ENCODE measurements around the gene RANBP3L.

RANBP3L gene

GRCh38 chr5:36272136-36272690, 29.5 kb downstream of the RANBP3L start:
- H3K27ac Mint-ChIP-seq, result no peak overlapping the region
- peaks cover 27% of the 10 kb centered on the region for H3K27me3 Mint-ChIP-seq
- CTCF ChIA-PET, result interaction anchor here (0.6 to 0.8 kb wide), 2 partner anchors 492 to 675 kb away, joined by 3 to 4 read pairs; no protein-coding TSS in a partner anchor
- no peak overlapping the region for H3K4me3 Mint-ChIP-seq
- no peak for DNase-seq
- H3K9me3 Mint-ChIP-seq, result no peaks in the 10 kb centered on the region
- no peaks in the 10 kb centered on the region for H3K4me1 Mint-ChIP-seq
- no peaks in the 10 kb centered on the region for H3K36me3 Mint-ChIP-seq

GRCh38 chr5:36270876-36271575, 30.7 kb downstream of the RANBP3L start:
- no peaks in the 10 kb centered on the region for H3K36me3 Mint-ChIP-seq
- peaks cover 29% of the 10 kb centered on the region for H3K27me3 Mint-ChIP-seq
- no peak for DNase-seq
- no peaks in the 10 kb centered on the region for H3K4me1 Mint-ChIP-seq
- CTCF ChIA-PET, result interaction anchor here (0.7 kb wide), 1 partner anchor 192 kb away, joined by 3 read pairs; no protein-coding TSS in a partner anchor
- no peak overlapping the region for H3K27ac Mint-ChIP-seq
- no peak overlapping the region for H3K4me3 Mint-ChIP-seq
- no peaks in the 10 kb centered on the region for H3K9me3 Mint-ChIP-seq

GRCh38 chr5:36270175-36270574, 31.5 kb downstream of the RANBP3L start:
- DNase-seq, result no peak
- Mint-ChIP-seq H3K27me3 (peaks cover 33% of the 10 kb centered on the region), H3K36me3 (no peaks in the 10 kb centered on the region), H3K4me3 (no peak overlapping the region), H3K9me3 (no peaks in the 10 kb centered on the region), H3K27ac (no peak overlapping the region), H3K4me1 (no peaks in the 10 kb centered on the region)
- CTCF ChIA-PET, result no interaction called here

GRCh38 chr5:36269478-36269877, 32.2 kb downstream of the RANBP3L start:
- H3K4me3 Mint-ChIP-seq, result no peak overlapping the region
- no peaks in the 10 kb centered on the region for H3K9me3 Mint-ChIP-seq
- no peaks in the 10 kb centered on the region for H3K36me3 Mint-ChIP-seq
- no peak for DNase-seq
- H3K4me1 Mint-ChIP-seq, result no peaks in the 10 kb centered on the region
- H3K27ac Mint-ChIP-seq, result no peak overlapping the region
- peaks cover 31% of the 10 kb centered on the region for H3K27me3 Mint-ChIP-seq
- CTCF ChIA-PET, result no interaction called here

- no peak overlapping the region for H3K27ac Mint-ChIP-seq
- no peak for DNase-seq
- peaks cover 26% of the 10 kb centered on the region for H3K27me3 Mint-ChIP-seq
- H3K9me3 Mint-ChIP-seq, result no peaks in the 10 kb centered on the region
- no peaks in the 10 kb centered on the region for H3K36me3 Mint-ChIP-seq
- CTCF ChIA-PET, result interaction anchor here (0.6 to 0.7 kb wide), 2 partner anchors 102 to 1180 kb away, joined by 3 to 4 read pairs; no protein-coding TSS in a partner anchor
- H3K4me3 Mint-ChIP-seq, result no peak overlapping the region
- H3K4me1 Mint-ChIP-seq, result no peaks in the 10 kb centered on the region
Measured at GRCh38 chr5:36267905-36268304, 33.8 kb downstream of the RANBP3L start.

- Mint-ChIP-seq H3K27me3 (peaks cover 30% of the 10 kb centered on the region), H3K4me3 (no peak overlapping the region), H3K4me1 (no peaks in the 10 kb centered on the region), H3K27ac (no peak overlapping the region), H3K36me3 (no peaks in the 10 kb centered on the region), H3K9me3 (no peaks in the 10 kb centered on the region)
- CTCF ChIA-PET, result interaction anchor here (0.7 to 3.3 kb wide), 10 partner anchors 9 to 242 kb away, joined by 3 to 17 read pairs (median 7); no protein-coding TSS in a partner anchor
- no peak for DNase-seq
Measured at GRCh38 chr5:36264202-36264760, 37.4 kb downstream of the RANBP3L start.

GRCh38 chr5:36261186-36261585, 40.5 kb downstream of the RANBP3L start:
- Mint-ChIP-seq H3K36me3 (no peaks in the 10 kb centered on the region), H3K4me3 (no peak overlapping the region), H3K27me3 (peaks cover 24% of the 10 kb centered on the region), H3K4me1 (no peaks in the 10 kb centered on the region), H3K27ac (no peak overlapping the region), H3K9me3 (no peaks in the 10 kb centered on the region)
- no peak for DNase-seq
- CTCF ChIA-PET, result interaction anchor here (1.5 kb wide), 1 partner anchor 17 kb away, joined by 3 read pairs; no protein-coding TSS in a partner anchor

- Mint-ChIP-seq H3K9me3 (no peaks in the 10 kb centered on the region), H3K27me3 (peaks cover 6% of the 10 kb centered on the region), H3K36me3 (no peaks in the 10 kb centered on the region), H3K4me1 (no peaks in the 10 kb centered on the region), H3K4me3 (no peak overlapping the region), H3K27ac (no peak overlapping the region)
- CTCF ChIA-PET, result interaction anchor here (3.3 kb wide), 1 partner anchor 12 kb away, joined by 17 read pairs; no protein-coding TSS in a partner anchor
- no peak for DNase-seq
Measured at GRCh38 chr5:36253575-36253974, 48.1 kb downstream of the RANBP3L start.

- no peaks in the 10 kb centered on the region for H3K9me3 Mint-ChIP-seq
- no peak for DNase-seq
- no peak overlapping the region for H3K4me3 Mint-ChIP-seq
- H3K4me1 Mint-ChIP-seq, result no peaks in the 10 kb centered on the region
- H3K27me3 Mint-ChIP-seq, result peaks cover 6% of the 10 kb centered on the region
- CTCF ChIA-PET, result interaction anchor here (3.3 kb wide), 1 partner anchor 13 kb away, joined by 17 read pairs; no protein-coding TSS in a partner anchor
- H3K27ac Mint-ChIP-seq, result no peak overlapping the region
- no peaks in the 10 kb centered on the region for H3K36me3 Mint-ChIP-seq
Measured at GRCh38 chr5:36252722-36253365, 48.9 kb downstream of the RANBP3L start.

- H3K9me3 Mint-ChIP-seq, result no peaks in the 10 kb centered on the region
- no peak for DNase-seq
- no peaks in the 10 kb centered on the region for H3K4me1 Mint-ChIP-seq
- H3K27ac Mint-ChIP-seq, result no peak overlapping the region
- H3K4me3 Mint-ChIP-seq, result no peak overlapping the region
- H3K36me3 Mint-ChIP-seq, result no peaks in the 10 kb centered on the region
- peaks cover 6% of the 10 kb centered on the region for H3K27me3 Mint-ChIP-seq
- CTCF ChIA-PET, result interaction anchor here (1.4 to 3.3 kb wide), 2 partner anchors 10 to 15 kb away, joined by 5 to 17 read pairs; partner anchors contain the start of gene NADK2
Measured at GRCh38 chr5:36251218-36251617, 50.5 kb downstream of the RANBP3L start.

- no peaks in the 10 kb centered on the region for H3K36me3 Mint-ChIP-seq
- no peak overlapping the region for H3K4me3 Mint-ChIP-seq
- H3K4me1 Mint-ChIP-seq, result no peaks in the 10 kb centered on the region
- H3K27me3 Mint-ChIP-seq, result peaks cover 6% of the 10 kb centered on the region
- CTCF ChIA-PET, result interaction anchor here (0.6 to 3.3 kb wide), 3 partner anchors 9 to 15 kb away, joined by 3 to 17 read pairs (median 5); partner anchors contain the start of gene NADK2
- no peak overlapping the region for H3K27ac Mint-ChIP-seq
- no peaks in the 10 kb centered on the region for H3K9me3 Mint-ChIP-seq
- DNase-seq, result no peak
Measured at GRCh38 chr5:36250427-36250826, 51.3 kb downstream of the RANBP3L start.

- H3K4me1 Mint-ChIP-seq, result peaks cover 12% of the 10 kb centered on the region
- no peaks in the 10 kb centered on the region for H3K36me3 Mint-ChIP-seq
- H3K9me3 Mint-ChIP-seq, result no peaks in the 10 kb centered on the region
- CTCF ChIA-PET, result no interaction called here
- no peak overlapping the region for H3K27ac Mint-ChIP-seq
- no peak for DNase-seq
- H3K4me3 Mint-ChIP-seq, result no peak overlapping the region
- no peaks in the 10 kb centered on the region for H3K27me3 Mint-ChIP-seq
Measured at GRCh38 chr5:36246036-36246800, 55.5 kb downstream of the RANBP3L start.

GRCh38 chr5:36244076-36244475, 57.6 kb downstream of the RANBP3L start:
- H3K27ac Mint-ChIP-seq, result no peak overlapping the region
- no peak for DNase-seq

More at GRCh38 chr5:36244076-36244475, 57.6 kb downstream of the RANBP3L start:
- Mint-ChIP-seq H3K36me3 (no peaks in the 10 kb centered on the region), H3K9me3 (no peaks in the 10 kb centered on the region), H3K4me3 (peak overlapping the region; percentile 81), H3K27me3 (no peaks in the 10 kb centered on the region), H3K4me1 (peaks cover 28% of the 10 kb centered on the region)
- CTCF ChIA-PET, result interaction anchor here (1.3 to 1.8 kb wide), 2 partner anchors 17 to 21 kb away, joined by 3 to 7 read pairs; no protein-coding TSS in a partner anchor
